GM12875 (cell line): ENCODE results near the gene TUBA4B.

Source experiments
- H3K4me3 ChIP-seq: one replicate; pipeline ENCODE4 v1.5.1; 2011; ENCODE audit warnings: low read depth, low read length, control low read depth
- TF ChIP-seq, protein P1 (sequence below): IDR thresholded peaks from 2 replicates; pipeline ENCODE4 v1.5.1; 2011; ENCODE audit warnings: low read depth, mild to moderate bottlenecking, control low read depth, inconsistent platforms, low read length, moderate library complexity, borderline replicate concordance; ENCODE audit not compliant: insufficient read depth

Gene TUBA4B

DNA sequence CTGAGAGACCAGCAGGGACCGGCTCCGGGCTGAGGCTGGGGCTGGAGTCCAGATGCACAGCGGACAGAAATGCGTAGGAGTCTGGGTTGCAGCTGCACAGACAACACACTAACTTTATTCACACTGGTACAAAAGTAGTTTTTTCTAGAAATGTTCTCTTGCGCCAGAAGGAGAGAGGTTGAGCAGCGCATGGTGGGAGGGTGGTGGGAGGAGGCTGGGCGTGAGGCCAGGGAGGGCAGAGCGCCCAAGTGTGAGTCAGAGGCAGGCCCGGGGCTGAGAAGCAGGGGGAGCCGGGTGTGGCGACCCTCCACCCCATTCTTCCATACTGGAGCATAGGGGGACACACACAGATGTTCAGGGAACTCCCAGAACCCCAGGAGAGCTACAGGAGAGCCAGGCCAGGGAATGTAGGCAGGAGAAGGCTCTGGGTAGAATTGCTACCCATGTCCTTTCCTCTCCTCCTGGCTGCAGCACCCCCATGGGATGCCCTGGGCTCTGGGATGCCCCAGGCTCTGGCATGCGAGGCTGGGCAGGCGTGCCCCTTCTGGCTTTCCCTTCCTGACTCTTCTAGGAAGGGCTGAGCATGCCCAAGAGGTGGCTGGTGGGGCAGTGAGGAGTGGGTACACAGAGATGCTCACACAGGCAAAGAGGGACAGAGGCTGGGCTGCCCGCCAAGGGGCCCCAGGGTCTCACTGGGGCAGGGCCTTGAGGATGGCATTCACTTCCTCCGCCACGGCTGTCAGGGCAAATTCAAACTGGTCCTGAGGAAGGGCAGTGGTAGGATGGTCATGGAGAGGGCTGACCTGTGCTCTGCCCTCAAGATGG lies 36.7 kb downstream of the TUBA4B start:
- TF ChIP-seq, protein P1, sequence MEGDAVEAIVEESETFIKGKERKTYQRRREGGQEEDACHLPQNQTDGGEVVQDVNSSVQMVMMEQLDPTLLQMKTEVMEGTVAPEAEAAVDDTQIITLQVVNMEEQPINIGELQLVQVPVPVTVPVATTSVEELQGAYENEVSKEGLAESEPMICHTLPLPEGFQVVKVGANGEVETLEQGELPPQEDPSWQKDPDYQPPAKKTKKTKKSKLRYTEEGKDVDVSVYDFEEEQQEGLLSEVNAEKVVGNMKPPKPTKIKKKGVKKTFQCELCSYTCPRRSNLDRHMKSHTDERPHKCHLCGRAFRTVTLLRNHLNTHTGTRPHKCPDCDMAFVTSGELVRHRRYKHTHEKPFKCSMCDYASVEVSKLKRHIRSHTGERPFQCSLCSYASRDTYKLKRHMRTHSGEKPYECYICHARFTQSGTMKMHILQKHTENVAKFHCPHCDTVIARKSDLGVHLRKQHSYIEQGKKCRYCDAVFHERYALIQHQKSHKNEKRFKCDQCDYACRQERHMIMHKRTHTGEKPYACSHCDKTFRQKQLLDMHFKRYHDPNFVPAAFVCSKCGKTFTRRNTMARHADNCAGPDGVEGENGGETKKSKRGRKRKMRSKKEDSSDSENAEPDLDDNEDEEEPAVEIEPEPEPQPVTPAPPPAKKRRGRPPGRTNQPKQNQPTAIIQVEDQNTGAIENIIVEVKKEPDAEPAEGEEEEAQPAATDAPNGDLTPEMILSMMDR = no peak
- no peak overlapping the region for H3K4me3 ChIP-seq

DNA sequence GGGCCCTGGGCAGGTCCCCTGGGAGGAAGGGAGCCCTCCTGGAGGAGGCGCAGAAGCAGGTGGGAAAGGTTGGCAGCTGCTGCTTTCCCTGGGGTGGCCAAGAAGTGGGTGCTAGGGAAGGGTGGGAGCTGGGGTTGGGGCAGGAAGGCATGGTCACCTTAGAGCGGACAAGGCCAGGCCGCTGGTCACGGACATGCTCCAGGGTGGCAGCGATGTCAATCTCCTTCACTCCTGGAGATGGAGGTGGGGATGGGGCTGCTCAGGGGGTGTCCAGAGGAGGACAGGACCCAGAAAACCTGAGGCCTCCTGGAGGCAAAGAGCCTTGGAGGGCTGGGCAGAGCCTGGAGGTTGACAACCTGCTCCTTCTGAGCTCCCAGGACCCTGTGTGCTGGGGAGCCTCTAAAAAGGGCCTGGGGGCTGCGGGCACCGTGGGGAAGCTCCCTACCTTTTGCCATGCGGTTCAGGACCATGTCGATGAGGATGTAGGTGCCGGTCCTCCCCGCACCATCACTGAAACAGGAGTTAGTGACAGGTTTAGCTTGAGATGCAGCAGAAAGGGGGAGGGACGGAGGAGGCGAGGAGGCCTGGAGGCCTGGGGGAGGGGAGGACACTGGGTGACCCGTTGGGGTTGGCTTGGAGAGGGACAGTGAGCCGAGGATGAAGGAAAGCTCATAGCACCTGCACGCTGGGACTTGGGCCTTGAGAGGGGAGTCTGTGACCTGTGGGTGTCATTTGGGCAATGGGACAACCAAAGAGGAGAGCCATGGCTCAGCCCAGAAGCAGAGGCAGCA lies 37.5 kb downstream of the TUBA4B start:
- TF ChIP-seq, protein P1 = no peak
- H3K4me3 ChIP-seq = no peak overlapping the region

DNA sequence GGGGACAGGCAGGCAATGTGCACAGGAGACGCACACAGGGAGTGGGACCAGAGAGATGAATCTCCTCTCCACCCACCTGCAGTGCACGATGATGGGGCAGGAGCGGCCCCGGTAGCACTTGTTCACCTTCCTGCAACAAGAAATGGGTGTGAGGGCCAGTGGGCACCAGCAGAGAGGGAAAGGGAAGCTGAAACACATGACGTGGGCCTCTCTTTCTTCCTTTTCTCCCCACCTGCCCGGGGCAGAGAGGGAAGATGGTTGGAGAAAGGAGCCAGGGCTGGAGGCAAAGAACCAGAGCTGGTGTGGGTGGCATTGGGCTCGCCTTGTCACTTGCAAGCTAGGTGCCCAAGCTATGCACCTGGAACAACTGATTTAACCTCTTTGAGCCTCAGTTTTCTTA lies 38.4 kb downstream of the TUBA4B start:
- TF ChIP-seq, protein P1 = no peak
- H3K4me3 ChIP-seq = no peak overlapping the region

DNA sequence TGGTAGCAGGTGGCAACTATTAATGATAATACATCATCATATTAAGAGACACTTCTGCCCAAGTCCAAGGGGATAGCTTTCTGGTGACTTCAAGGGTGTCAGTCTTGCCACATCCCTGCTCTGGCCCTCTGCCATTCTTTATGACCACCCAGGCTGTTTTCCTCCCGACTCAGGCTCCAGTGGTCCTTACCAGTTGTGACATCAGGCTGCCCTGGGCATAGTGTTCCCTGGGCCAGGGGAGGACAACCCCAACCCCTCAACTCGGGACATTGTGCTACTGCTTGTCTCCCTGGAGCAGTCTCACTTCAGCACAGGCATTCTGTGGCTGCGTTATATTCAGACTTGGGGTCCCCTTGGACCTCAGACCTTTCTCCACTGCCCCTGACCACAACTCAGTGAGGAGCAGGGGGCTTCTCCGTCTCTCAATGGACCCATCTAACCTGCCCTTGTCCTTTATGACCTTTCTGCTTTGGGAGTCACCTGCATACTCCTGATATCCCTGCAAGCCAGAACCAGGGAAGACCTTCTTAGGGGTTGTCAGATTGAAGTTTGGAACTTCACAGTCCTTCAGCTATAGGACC lies 39.0 kb downstream of the TUBA4B start:
- TF ChIP-seq, protein P1 = no peak
- H3K4me3 ChIP-seq = no peak overlapping the region

DNA sequence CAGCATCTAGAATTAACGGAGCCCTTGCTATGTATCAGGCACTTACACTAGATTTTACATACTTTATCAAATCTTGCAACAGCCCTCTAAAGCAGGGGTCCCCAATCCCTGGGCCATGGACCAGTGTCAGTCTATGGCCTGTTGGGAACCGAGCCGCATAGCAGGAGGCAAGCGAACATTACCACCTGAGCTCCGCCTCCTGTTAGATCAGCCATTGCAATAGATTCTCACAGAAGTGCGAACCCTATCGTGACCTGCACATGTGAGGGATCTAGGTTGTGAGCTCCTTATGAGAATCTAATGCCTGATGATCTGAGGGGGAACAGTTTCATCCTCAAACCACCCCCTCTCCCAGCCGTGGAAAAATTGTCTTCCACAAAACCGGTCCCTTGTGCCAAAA lies 39.6 kb downstream of the TUBA4B start:
- TF ChIP-seq, protein P1 = no peak
- no peak overlapping the region for H3K4me3 ChIP-seq

DNA sequence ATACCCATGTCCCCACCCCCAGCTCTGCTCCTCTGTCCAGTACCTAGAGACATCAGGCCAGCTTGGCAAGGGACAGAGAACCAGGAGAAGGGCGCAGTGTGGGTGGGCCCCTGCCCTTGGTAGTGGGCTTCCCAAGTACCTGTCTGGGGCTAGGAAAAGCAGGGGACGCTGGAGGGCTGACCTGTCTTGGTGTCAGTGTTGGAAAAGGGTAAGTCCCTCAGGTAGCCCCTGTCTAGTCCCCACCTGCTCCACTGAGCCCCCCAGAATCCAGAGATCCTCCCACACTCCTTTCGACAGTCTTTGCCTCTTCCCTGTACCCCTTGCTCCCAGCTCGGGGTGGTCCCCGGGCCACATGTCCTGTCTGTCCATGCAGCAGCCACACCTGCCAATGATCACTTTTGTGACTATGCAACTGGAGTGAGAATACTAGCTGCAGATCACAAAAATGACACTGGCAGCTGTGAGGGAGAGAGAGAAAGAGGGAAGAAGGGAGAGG lies 40.7 kb downstream of the TUBA4B start:
- H3K4me3 ChIP-seq = no peak overlapping the region
- TF ChIP-seq, protein P1 = no peak
